Nephron (organoid): ENCODE data around the gene AQP2.

Experiments used
- H3K27ac Mint-ChIP-seq, 3 experiments: 2 replicates each; pipeline ENCODE4 v1.8.0; 2020; ENCODE audit warnings: mixed read lengths in 3 of 3, mild to moderate bottlenecking in 2 of 3, moderate library complexity in 1 of 3
- H3K27me3 Mint-ChIP-seq: 2 replicates; pipeline ENCODE4 v1.8.0; 2021; ENCODE audit warnings: low read depth, mild to moderate bottlenecking, moderate library complexity, mixed read lengths
- H3K36me3 Mint-ChIP-seq: 2 replicates; pipeline ENCODE4 v1.8.0; 2020; ENCODE audit warnings: low read depth, mixed read lengths
- H3K4me1 Mint-ChIP-seq: 2 replicates; pipeline ENCODE4 v1.8.0; 2020; ENCODE audit warnings: mixed read lengths
- H3K4me3 Mint-ChIP-seq, 3 experiments: 2 replicates each; pipeline ENCODE4 v1.8.0; 2020; ENCODE audit warnings: mild to moderate bottlenecking in 3 of 3, mixed read lengths in 3 of 3, moderate library complexity in 2 of 3
- H3K9me3 Mint-ChIP-seq: 2 replicates; pipeline ENCODE4 v1.8.0; 2020; ENCODE audit warnings: mixed read lengths
- CTCF ChIP-seq, 3 experiments: fragments of 200-600 bp; sonication (generic); IDR thresholded peaks; one replicate each; pipeline ENCODE4 v1.5.0; 2021; ENCODE audit warnings: antibody characterized with exemption in 3 of 3; ENCODE audit not compliant: unreplicated experiment in 3 of 3

Gene AQP2

DNA sequence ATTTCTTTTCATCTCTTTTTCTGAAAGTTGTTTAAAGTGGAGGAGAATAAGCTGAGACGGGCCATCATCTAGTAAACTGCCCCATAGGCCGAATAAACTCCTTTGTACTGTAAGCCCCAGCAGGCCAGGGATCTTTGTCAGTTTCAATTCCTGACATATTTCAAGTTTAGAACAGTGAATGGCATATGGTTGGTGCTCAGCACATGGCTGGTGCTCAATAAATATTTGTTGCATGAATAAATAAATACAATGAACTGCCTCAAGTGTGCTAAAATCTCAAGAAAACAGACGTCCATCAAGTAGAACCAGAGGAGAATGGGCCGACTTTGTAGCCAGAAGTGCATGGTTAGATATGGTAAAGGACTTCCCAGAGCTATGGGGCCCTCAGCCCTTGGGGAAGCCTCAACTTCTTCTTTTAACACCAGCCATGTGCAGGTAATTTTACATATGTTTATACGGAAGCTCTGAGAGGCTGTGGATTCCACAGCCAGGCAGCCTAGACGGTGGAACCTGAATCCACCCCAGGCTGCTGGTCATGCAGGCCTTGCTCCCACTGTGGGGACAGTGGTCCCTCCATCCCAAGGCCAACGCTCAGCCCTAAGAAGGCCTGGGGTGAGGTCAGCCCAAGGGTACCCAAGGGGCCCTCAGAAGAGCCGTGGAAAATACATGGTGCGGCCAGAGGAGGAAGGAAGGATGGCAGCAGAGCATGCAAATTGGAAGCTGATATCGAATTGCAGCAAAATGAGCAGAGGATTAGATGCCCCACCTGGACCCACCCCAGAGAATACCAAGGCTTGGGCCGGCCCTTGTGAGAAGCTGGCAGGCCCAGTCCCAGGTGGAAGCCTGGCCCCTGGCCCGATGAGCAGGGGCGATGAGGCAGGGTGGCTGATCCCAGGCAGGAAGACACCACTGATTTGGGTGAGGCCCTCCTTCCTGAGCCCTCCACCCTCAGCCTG, 8.7 kb upstream of the AQP2 start:
- H3K4me3 Mint-ChIP-seq, result no peak overlapping the region
- H3K9me3 Mint-ChIP-seq, result no peaks in the 10 kb centered on the region
- no peaks in the 10 kb centered on the region for H3K36me3 Mint-ChIP-seq
- no peak for TF ChIP-seq CTCF (IDR thresholded peaks at IDR 0.05; ENCODE audit: unreplicated experiment in 3 of 3)
- peaks cover 44% of the 10 kb centered on the region for H3K27me3 Mint-ChIP-seq
- peaks cover 18% of the 10 kb centered on the region for H3K4me1 Mint-ChIP-seq
- H3K27ac Mint-ChIP-seq, result no peak overlapping the region

DNA sequence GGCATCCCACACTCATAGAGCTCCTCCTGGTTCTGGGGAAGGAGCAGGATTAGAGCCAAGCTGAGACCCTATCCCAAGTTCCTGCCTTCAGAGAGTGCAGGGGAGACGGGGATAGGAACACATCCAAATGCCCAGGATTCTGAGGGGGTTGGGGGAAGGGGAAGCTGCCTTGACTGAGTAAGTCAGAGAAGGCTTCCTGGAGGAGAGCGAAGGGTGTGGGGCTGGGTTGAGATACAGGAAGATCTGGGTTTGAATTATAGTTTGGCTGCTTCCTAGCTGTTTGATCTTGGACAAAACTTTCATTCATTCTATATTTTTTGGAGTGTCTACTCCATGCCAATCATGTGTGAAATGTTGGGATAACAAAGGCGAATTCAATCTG, 8.0 kb upstream of the AQP2 start:
- TF ChIP-seq CTCF (IDR thresholded peaks at IDR 0.05; ENCODE audit: unreplicated experiment in 3 of 3), result no peak
- peaks cover 48% of the 10 kb centered on the region for H3K27me3 Mint-ChIP-seq
- peaks cover 18% of the 10 kb centered on the region for H3K4me1 Mint-ChIP-seq
- H3K36me3 Mint-ChIP-seq, result no peaks in the 10 kb centered on the region
- no peak overlapping the region for H3K4me3 Mint-ChIP-seq
- no peaks in the 10 kb centered on the region for H3K9me3 Mint-ChIP-seq
- H3K27ac Mint-ChIP-seq, result peak overlapping the region in 1 of 3 experiments; percentile 27

DNA sequence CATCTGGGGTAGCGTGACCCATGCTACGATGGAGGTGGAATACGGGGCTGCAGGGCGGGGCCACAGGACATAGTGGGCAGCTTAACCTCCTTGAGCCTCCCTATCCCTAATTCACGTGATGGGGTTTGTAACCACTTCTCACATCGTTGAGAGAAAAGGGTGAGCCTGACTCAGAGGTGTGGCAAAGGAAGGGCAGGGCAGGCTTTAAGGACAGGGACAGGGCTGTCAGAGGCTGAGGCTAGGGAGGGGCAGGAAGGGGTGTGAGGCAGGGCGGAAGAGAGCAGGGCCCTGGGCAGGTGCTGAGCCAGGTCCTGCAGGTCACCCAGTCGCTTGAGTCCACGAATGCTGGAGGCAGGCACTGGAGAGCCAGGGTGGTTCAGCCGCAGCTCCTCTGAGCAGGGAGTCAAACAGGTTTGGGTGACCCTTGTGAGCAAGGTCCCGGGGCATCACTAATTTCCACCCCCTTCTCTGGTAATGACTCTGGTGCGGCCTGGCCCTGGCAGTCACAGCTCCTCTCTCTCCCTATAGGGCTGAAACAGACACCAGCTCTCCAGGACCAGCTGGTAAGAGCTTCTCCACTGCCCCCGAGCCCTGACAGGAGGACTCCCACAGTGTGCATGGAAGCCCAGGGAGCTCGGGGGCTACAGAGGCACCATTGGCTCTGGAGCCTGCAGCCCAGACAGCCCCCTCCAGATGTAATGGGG, 7.5 kb upstream of the AQP2 start:
- no peaks in the 10 kb centered on the region for H3K36me3 Mint-ChIP-seq
- peak overlapping the region in 1 of 3 experiments; percentile 27 for H3K27ac Mint-ChIP-seq
- peaks cover 18% of the 10 kb centered on the region for H3K4me1 Mint-ChIP-seq
- H3K4me3 Mint-ChIP-seq, result no peak overlapping the region
- H3K9me3 Mint-ChIP-seq, result no peaks in the 10 kb centered on the region
- TF ChIP-seq CTCF (IDR thresholded peaks at IDR 0.05; ENCODE audit: unreplicated experiment in 3 of 3), result no peak
- H3K27me3 Mint-ChIP-seq, result peaks cover 53% of the 10 kb centered on the region

- TF ChIP-seq CTCF (IDR thresholded peaks at IDR 0.05; ENCODE audit: unreplicated experiment in 3 of 3), result no peak
- Mint-ChIP-seq H3K36me3 (no peaks in the 10 kb centered on the region), H3K9me3 (no peaks in the 10 kb centered on the region), H3K27me3 (peaks cover 55% of the 10 kb centered on the region), H3K4me1 (peaks cover 18% of the 10 kb centered on the region), H3K4me3 (no peak overlapping the region), H3K27ac (no peak overlapping the region)
Measured at GRCh38 chr12:49943625-49943960, 6.9 kb upstream of the AQP2 start.

- H3K4me3 Mint-ChIP-seq, result no peak overlapping the region
- no peak for TF ChIP-seq CTCF (IDR thresholded peaks at IDR 0.05; ENCODE audit: unreplicated experiment in 3 of 3)
- H3K27me3 Mint-ChIP-seq, result peaks cover 55% of the 10 kb centered on the region
- no peaks in the 10 kb centered on the region for H3K9me3 Mint-ChIP-seq
- H3K27ac Mint-ChIP-seq, result no peak overlapping the region
- H3K4me1 Mint-ChIP-seq, result peaks cover 18% of the 10 kb centered on the region
- no peaks in the 10 kb centered on the region for H3K36me3 Mint-ChIP-seq
Measured at GRCh38 chr12:49944046-49944445, 6.5 kb upstream of the AQP2 start.
